HPDE6-E6E7 (cell line): ENCODE data around the gene PPP1R1A.

Experiments
- DNase-seq: peaks from one replicate; pipeline ENCODE4 v3.0.0; 2011; ENCODE audit warnings: missing footprints; ENCODE audit errors: extremely low spot score

The PPP1R1A gene

DNA sequence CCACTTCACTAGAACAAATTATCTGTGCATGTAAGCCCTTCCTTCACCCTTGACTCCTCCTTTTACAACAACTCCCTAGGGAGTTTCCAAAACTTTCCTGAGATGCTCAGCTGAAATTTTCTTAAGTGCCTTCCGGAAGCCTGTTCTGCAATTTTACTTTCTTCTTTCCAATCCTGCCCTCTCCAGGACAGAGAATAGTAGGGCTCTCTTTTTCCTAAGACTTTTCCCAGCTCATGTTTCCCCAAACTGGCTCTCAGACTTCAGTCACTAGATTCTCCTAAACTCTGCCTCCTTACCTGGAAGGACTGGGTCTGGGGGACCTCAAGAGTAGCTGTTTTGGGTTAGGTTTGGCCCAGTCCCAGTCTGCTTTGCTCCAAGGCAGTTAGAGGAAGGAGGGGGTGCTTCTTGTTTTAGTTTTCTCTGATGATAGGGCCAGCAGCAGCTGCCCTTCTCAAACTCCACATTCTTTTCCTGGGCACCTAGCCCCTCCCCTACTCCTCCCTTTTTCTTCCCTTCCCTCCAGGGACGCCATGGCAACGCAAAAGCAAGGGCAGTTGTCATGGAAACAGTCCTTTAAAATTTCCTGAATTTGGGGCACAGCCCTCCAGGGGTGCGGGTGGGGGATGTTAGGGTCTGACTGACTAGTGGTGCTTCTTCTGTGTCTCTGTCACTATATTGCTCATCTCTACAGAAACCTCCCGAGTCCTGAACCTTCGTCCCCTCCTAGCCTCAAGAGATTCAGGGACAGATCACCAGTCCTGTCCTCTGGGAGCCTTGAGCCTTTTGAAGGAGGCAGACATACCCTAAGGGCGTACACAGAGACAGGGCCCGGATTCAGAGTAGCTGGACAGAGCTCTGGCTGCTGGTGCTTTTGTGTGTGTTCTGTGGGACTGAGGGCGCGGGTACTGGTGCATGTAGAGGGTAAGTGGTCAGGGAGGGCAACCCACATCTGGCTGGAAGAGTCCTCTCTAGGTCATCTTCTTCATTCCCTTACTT lies 17.0 kb downstream of the PPP1R1A start:
- DNase-seq: no peak

DNA sequence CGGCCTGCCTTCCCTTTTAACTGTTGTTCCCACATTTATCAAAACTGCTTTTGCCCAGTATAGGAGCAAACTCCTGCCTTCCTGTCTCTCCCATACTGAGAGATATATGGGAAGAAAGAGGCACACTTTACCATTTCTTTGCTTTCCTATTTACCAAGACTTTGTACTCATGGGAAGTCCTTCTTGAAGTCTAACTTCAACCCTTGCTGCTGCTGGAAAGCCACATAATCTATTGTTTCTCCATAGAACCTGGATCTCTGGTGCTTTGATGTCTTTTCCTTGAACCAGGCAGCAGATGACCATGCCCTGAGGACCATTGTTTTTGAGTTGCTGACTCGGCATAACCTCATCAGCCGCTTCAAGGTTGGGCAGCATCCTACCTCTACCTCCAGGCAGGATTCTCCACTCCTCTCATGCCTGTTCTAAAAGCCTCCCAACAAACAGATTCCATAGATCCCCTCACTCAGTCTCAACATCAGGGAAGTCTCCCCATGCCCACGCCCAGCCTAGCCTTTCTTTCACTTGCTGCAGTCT lies 18.4 kb downstream of the PPP1R1A start:
- no peak for DNase-seq

DNA sequence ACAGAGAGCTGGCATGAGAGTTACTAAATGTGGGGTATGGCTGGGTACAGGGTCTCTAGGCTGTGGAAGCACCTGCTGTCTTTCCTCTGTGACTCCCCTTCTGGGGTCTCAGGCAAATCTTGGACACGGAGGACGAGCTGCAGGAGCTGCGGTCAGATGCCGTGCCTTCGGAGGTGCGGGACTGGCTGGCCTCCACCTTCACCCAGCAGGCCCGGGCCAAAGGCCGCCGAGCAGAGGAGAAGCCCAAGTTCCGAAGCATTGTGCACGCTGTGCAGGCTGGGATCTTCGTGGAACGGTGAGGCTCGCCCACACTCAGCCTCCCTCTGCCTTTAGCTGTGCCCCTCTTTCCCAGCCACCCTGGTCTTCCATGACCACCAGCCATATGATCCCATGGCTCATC lies 19.4 kb downstream of the PPP1R1A start:
- DNase-seq: no peak

DNA sequence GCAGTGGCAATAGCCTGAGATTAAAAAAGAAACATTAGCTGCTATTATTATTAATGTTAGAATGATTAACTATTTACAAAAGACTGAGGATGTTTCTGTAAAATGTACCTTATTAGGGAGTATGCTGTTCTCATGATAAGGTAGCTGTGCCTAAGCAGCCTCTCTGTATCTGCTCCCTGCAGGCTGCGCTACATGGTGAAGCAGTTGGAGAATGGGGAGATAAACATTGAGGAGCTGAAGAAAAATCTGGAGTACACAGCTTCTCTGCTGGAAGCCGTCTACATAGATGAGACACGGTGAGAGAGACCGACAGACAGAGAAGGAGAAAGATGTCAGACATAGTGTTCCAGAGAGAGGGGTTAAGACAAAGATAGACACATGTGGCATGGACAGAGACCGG lies 21.7 kb downstream of the PPP1R1A start:
- DNase-seq: no peak

DNA sequence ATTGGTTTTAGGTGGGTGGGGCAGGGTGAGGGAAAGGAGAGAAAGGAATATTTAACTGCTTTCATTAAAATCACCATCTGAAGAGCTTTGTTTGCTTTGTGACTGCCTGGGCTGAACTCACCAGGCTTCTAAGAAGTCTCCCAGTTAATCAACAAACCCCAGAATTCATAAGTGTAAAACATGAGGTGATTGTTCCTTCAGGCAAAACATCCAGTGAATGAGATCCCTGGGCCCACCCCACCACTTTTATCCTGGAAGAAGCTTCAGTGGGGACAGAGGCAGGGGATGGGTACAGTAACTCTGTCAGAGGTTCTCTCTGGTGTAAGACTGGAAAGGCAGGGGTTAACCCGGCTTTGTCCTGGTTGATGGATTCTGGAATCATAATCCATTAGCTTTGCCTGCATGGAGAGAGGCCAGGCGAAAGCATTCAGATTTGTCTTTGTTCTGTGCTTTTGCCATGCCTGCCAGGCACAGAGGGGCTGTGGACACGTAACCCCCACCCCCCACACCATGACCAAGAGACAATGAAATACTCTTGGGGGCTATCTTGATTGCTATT lies 22.4 kb downstream of the PPP1R1A start:
- no peak for DNase-seq

DNA sequence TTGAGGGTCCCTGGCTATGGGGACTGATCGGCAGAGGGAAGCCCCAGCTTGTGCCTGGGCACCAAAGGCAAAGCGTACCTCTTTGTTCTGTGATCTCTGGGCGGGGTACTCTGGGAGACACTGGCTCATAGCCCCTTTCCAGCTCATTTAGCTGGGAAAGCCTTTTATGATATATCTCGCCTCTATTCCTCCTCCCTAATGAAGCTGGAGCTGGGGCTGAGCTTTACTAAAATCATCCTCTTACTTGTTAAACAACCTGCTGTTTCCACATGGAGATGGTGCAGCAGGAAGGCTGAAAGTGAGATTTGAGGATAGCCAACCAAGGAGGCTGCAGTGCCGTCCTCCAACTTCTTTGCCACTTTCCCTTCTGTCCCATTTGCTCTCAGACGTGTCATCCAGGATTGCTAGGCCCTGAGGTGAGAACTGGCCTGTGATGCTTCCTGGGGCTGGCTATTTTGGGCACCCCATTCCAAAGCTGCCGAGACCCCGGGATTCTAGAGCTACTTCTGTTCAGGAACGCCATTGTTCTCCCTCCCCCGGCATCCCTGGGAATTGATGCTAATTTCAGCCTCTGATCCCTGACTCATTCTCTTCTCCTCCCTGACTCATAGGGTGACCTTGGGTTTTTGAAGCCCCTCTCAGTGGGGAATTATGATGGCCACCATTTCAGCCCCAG lies 23.0 kb downstream of the PPP1R1A start:
- DNase-seq: no peak

DNA sequence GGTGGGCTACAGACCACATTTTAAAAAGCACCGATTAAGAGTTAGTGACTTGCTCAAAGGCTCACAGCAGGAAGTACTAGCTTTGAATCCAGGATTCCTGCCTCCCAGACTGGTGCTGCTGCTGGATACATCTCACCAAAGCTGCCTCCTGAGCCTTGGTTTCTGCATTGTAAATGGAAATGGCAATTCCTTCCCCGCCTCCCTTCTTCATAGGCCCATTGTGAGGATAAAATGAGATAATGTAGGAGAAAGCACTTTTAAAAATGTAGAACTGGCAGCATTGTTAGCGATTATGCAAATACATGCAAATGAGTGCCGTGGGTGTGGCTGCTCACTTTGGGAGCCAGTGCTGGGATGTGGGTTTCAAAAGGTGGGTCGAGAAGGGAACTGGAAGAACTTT lies 23.7 kb downstream of the PPP1R1A start:
- DNase-seq: no peak

DNA sequence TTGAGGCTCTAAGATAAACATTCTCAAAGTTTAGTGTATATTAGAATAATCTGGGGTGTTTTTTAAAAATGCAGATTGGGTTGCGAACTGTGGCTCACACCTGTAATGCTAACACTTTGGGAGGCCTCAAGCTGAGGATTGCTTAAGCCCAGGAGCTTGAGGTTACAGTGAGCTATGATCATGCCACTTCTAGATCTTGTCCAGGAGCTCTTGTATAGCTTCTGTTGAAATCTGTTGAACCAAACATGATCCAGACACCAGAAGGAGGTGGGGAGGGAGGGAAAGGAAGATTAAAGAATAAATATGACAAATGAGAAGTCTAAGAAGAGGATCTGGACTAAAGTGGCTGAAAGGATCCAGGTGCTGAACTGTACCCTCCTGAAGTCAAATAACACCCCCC lies 24.7 kb downstream of the PPP1R1A start:
- DNase-seq: no peak

DNA sequence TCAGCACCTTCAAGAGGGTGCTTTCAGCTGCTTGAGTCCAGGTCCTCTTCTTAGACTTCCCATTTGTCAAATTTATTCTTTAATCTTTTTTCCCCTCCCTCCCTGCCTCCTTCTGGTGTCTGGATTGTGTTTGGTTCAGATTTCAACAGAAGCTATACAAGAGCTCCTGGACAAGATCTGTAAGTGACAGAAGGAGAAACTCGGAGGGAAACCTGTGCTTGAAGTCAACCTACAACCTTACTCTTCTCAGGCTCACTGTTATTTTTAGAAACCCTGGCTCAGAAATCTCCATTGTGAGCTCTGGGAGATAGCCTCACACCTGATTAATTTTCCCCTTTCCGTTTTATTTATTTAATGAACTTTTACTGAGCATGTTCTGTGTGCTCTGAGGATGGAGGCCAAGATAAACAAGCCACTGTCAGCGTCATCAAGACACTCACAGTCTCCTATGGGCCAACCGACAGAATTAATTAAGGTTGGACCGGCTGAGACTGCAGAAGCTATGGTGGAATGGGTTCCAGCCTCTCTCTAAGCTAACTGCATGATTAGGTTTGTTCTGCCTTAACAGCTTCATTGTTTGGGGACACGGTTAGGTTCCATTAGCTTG lies 25.6 kb downstream of the PPP1R1A start:
- no peak for DNase-seq

DNA sequence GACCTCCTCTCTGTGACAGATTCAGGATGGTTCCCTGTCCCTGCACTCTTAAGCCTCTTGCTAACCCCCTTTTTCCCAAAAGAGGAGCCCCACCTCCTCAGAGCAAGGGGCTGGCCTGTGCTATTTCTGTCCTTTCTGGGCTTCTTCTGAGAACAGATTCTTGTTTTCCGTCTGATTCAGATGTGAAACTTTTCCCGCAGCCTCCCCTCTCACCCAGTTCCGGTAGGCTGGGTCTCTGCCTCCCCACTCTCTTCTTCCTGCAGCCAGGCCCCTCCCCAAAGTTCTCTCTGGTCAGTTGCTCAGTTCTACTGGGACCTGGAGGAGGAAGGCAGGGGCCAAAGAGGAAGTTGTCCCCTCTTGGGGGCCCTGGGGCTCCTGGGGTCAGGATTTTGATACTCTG lies 27.3 kb downstream of the PPP1R1A start:
- DNase-seq: no peak

DNA sequence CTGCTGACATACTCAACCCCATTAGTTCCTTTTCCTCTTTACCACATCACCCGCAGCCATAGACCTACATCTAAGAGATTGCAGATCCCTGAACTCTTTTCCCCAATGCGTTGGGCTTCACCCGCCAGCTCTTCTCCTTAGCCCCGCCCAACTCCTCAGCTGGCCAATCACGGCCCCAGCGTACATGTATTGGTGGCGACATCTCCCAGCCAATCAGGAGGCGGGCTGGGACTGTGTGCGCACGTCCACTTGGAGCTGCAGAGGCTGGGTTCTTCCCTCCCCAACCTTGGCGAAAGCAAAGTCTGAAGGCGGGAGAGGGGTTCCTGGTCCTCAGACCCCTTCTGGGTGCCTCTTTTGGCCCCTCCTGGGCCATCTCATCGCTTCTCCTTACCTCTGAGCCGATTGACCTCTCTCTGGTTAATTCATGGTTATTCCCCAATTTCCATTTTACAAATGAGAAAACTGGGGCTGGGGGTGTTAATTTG lies 28.0 kb downstream of the PPP1R1A start:
- DNase-seq: peak; percentile 29

DNA sequence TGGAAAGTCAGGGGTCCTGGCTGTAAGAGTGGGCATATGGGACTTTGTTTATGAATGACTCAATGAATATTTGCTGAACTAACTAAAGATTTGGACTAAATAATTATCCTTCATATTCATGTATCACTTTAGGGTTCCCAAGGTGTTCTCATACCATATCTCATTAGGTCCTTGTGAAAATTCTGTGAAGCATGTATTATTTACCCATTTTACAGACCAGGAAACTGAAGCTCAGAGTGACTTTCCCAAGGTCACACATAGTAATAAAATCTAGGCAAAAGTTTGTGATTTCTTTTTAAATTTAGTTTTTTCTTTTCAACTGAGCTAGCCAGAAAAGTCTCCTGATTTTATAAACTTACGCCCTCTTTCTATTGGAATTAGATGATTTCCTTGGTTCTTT lies 29.7 kb downstream of the PPP1R1A start:
- DNase-seq: no peak

DNA sequence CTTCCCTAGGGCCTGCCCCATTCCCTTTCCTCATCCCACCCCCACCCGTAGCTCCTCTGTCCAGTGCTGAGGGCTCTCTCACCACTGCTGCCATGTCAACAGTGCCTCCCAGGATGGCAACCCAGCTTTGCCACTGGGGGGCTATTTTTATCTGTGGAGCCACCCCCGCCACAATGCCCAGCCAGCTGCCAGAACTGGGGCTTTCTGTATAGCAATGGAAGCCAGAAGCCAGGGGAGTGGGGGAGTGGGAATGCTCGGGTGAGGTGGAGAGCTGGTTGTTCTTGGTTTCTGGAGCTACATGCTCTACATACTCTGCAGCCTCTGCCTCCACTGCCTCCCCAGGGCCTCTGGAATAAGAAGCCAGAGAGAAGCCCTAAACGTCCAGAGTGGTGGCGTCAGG lies 30.1 kb downstream of the PPP1R1A start:
- DNase-seq: no peak

DNA sequence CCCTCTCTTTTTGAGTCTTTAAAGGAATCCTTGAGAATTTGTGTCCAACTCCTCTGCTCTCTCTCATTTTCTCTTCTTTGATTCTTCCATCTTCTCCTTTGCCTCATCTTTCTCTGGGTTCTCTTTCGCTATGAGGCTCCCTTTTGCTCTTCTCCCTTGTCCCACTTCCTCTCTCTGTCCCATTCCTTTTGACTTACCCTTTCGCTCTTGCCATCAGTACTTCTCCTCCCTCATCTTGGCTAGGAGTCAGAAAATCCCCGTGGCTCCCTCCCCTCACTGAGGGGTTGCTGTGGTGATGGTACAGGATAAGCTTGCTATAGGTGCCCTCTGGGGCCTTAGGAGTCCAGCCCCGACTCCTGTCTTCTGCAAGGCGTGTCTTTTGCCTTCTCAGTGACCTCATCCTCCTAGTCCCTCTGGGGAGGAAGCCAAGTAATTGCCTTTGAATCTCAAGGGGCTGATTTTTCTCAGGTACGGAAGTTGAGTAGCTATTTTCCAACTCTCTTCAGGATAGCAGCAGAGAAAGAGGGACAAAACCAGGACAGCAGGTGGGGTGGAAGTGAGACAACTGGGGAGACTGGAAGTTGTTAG lies 32.7 kb downstream of the PPP1R1A start:
- no peak for DNase-seq

DNA sequence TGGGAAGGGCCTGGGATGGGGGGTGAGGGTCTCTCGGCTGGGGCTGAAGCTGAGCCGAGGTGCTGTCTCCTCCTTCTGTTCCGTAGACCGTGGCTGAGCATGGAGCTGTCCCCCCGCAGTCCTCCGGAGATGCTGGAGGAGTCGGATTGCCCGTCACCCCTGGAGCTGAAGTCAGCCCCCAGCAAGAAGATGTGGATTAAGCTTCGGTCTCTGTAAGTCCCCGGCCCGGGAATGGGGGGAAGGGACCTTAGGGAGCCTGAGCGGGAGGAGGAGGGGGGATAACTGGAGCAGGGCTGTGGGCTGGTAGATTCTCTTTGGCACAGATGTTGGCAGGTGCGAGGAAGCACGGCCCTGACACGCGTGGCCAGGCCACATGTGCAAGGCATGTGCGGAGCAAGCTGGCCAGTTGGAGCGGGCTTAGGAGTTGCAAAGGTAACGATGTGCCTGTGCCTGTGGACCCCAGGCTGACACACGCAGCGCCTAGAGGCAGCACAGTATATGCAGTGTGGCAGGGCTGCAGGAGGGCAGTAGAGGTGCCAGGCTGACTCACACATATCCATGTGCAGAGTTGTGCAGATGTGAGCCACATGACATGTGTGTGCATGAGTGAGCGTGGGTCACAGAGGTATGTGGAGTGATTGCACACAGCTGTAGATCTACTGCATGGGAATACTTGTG lies 38.5 kb downstream of the PPP1R1A start:
- DNase-seq: no peak

DNA sequence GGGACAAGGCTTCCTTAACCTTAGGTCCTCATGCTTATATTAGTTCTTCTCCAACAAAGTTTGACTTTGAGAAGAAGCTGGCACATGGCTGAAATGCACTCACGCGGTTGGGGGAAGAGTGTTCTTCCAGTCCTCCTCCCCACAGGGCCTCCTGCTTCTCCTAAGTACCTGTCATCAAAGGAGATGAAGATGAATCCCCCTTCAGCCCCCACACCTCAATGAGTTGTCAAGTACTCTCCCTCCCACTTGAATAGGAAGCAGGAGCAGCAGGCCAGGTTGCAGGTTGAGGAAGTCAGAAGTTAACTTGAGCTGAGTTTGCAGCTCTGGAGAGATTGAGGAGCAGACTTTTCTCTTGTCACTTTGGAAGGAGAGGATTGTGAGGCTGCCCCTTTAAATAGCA lies 41.9 kb downstream of the PPP1R1A start:
- no peak for DNase-seq

DNA sequence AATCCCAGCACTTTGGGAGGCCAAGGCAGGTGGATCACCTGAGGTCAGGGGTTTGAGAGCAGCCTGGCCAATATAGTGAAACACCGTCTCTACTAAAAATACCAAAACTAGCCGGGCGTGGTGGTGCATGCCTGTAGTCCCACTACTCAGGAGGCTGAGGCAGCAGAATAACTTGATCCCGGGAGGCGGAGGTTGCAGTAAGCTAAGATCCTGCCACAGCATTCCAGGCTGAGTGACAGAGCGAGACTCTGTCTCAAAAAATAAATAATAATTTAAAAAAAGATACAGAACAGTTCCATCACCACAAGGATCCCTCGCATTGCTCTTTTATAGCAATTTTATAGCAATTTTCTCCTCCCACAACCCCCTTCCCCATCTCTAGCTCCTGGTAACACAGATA lies 43.7 kb downstream of the PPP1R1A start:
- no peak for DNase-seq

DNA sequence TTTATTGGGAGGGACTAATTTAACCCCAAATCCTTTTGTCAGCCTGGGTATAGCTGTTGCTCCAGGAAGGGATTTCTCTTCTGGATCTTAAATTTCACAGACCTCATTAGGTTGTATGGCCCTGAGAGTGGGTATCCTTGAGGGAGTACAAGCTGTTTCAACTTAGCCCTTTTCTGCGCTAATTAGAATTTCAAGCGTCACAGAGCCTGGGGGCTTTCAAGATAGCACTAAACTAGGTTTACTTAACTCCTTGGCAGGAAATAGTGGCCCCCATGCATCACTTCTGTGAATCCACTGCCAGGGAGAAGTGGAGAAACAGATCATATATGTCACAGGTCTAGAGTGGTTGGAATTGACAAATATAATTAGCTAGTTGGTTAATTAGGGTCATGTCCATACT lies 44.9 kb downstream of the PPP1R1A start:
- DNase-seq: no peak

DNA sequence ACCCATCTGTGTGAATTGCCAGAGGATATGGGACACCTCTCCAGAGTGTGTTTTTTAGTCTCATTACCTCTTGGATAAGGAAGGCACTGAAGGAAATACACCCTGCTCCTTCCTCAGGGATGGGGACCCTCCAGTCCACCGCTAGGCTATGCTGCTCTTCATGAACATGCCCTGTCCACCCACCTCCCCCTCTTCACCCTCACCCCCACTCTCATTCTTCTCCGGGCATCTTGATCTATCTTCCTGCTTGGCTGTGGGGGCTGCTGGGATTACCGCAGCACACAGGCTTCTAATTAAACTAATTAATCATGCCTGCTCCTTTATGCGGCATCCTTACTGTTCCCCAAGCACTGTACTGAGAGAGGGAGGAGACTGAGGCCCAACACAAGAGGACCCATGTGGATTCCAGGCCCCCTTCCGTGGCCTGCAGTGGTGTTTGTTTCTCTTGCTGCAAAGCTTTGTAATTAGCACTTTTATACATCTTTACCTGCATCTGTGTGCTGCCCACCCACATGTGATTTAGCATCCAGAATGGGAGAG lies 46.6 kb downstream of the PPP1R1A start:
- DNase-seq: no peak

DNA sequence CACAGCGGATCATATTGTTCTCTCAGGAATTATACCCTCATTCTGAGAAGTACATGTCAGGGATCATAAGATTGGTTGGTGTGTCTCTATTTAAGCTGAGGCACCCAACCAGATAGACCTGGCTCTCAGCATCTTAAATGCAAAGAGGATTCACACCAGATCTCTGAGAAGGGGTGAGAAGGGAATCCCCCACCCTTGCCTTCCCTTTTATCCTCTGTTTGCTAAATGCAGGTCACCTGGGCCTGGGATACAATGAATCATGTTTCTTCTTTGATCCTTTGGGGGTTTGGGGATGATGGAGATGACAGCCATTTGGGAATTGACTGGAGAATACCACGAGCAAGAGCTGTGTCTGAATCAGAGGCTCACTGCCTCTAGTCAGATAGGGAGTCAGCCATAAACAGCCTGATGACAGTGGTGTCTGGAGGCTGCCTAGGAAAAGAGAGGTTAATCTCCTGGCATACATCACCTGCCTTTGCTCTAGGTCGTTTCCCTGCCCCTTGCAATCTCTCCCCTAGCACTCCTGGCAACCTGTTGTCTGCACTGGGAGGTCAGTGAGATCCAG lies 50.2 kb downstream of the PPP1R1A start:
- DNase-seq: no peak
